Activated CD8-positive, alpha-beta memory T cell treated with anti-CD3 and anti-CD28 coated beads for 48 hours (primary cell): ENCODE measurements around the gene PUS7L.
A peak's percentile ranks its signal among the peaks of the same experiment; 100 is the strongest.

Source experiments
- DNase-seq, 3 experiments: peaks; one replicate each; pipeline ENCODE4 v3.0.0-alpha.2; 2020; ENCODE audit warnings: low read depth in 2 of 3, low spot score in 2 of 3

PUS7L gene, protein sequence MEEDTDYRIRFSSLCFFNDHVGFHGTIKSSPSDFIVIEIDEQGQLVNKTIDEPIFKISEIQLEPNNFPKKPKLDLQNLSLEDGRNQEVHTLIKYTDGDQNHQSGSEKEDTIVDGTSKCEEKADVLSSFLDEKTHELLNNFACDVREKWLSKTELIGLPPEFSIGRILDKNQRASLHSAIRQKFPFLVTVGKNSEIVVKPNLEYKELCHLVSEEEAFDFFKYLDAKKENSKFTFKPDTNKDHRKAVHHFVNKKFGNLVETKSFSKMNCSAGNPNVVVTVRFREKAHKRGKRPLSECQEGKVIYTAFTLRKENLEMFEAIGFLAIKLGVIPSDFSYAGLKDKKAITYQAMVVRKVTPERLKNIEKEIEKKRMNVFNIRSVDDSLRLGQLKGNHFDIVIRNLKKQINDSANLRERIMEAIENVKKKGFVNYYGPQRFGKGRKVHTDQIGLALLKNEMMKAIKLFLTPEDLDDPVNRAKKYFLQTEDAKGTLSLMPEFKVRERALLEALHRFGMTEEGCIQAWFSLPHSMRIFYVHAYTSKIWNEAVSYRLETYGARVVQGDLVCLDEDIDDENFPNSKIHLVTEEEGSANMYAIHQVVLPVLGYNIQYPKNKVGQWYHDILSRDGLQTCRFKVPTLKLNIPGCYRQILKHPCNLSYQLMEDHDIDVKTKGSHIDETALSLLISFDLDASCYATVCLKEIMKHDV

DNA sequence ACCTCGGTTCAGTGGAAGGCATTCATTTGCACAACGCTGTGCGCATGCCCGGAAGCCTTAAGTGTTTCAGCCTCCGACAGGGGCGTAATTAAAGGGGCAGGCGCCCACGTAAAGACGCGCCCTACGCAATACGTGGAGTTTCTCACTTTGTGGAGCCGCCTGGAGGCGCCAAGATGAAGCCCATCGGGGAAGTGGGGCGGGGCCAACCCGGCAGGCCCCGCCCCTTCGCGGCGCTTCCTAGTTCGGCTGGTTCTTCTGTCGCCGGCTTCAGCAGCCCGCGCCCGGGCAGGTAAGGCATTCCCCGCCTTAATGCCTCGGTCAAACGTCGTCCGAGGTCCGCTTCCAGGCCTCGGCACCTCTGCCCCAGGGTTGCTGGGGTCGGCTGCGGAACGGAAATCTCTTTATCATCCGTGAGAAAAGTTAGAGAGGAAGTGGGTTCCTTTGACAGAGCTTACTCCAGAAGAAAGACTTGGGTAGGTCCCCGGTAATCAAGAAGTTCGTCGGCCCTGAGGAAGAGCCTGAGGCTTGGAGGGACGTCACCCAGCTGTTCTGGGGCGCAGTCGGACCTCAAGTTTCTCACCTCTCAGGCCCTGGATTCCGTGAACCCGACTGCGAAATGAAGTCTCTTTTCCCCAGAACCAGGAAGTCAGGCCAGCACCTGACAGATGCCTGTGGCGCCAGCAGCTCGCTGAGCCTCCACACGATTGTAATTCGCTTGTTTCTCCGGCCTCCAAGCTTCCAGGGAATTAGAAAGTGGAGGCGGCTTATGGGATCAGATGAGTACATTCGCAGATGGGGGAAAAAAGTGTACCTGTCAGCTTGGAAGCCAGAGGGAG is at the start of gene PUS7L, which contains the start of gene IRAK4:
PUS7L (minus strand) TSS at position 63 of the 836 bp plus-strand sequence. CDS start 3,545 bp downstream, outside the sequence.
IRAK4 (plus strand) TSS at position 224 of the 836 bp plus-strand sequence. CDS start 9,161 bp downstream, outside the sequence.
- DNase-seq: peak; percentile 69 to 85 (median 84)

DNA sequence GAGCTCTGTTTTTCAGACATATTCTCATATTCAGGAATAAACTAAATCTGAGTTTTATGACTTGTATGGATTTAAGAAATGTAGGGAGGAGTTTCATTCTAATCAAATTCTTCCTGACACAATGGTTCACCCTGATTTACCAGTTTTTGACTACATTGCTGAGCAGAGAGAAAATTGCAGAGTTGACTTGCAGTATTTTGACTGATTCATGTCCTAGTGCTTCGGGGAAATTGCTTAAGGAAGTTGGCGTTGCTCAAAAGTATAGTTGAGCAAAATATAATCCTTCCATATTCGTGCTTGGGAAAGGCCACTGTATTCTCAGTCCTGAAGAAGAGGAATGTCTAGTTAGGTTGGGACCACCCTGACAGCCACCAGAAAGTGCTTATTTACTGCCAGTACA is 48.8 kb upstream of the PUS7L start:
- no peak for DNase-seq

DNA sequence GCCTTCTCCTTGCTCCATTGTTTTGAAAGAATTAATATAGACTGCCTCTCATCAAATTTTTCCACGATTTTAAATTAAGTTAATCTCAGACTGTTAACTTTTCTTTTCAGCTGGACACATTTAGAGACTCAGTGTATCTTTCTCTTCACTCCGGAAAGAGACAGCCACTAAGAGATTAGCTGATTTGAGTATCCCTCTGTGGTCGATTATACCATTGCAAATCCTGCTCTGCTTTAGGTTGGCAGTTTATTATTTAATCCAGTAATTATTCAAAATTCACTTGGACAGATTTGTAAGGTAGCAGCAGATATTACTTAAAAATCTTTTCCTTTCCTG is 48.1 kb upstream of the PUS7L start:
- no peak for DNase-seq

DNA sequence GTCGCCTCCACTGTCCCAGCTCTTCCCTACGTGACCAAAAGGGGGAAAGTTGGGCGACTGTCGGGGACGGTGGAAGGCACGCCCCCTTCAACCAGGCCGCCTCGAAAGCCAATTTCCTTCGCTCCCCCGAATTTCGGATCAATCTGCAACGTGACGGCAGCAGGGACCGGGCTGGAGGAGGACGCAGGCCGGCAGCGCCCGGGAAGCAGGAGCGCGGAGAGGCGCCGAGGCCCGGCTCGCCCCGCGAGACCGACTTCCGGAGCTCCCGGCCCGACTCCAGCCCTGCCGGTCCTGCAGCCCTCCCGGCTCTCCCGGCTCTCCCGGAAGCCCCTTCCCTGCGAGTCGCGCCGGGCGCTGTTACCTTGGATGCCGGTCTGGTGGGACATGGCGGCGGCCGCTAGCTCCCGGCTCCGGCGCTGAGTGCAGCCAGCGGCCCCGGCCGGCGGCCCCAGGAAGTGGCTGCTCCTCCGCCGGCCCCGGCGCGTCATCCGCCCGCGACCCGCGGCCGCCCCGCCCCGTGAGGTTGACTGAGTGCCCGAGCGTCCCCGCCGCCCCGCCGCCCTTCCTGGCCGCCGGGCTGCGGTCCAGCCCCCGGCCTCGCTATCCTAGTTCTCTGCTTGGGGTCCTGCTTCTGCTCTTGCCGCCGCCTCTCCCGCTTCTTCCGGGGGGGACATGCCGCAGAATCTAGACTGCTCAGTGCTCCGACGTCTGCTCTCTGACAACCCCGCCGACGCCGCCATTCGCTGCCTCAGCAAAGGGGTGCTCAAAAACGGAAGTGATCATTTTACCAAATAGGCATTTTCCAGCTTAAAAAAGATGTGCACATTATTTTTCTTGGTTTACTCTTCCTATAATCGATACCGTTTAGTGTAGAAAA is 47.5 kb upstream of the PUS7L start, which contains the start of gene TWF1:
TWF1 (minus strand) TSS at position 458 of the 877 bp plus-strand sequence; CDS start at position 386, 72 bp downstream.
- DNase-seq: peak; percentile 71 to 87 (median 83)

DNA sequence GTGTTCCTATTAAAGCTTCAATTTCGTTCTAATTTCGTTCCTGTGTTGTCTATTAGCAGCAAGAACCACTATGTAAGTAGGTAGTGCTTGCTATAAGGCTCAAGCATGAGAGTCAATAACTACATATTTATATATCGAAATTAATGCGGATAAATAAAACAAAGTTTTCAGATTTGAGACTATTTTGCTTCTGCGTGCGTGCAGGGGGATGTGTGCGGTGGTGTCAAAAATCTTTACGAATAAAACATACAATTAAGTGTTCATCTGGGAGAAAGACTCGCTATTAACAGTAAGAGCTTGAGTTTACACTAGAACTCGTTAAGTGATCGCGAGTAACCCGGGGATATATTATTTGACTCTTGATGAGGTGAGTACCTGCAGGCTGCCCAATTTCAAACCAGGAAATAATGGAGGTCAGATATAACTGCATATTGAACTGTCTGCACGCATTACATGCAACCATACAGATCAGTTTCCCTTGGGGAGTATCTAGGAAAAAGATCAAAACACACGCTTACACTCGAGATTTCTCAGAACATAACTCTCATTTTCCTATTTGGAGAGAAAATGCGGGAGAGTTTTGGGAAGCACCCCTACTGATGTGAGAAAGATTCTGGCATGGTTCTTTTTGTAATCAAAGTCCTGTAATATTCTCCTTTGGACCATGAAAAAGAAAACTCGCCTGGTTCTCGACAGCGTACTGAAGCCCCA is 46.7 kb upstream of the PUS7L start:
- no peak for DNase-seq

DNA sequence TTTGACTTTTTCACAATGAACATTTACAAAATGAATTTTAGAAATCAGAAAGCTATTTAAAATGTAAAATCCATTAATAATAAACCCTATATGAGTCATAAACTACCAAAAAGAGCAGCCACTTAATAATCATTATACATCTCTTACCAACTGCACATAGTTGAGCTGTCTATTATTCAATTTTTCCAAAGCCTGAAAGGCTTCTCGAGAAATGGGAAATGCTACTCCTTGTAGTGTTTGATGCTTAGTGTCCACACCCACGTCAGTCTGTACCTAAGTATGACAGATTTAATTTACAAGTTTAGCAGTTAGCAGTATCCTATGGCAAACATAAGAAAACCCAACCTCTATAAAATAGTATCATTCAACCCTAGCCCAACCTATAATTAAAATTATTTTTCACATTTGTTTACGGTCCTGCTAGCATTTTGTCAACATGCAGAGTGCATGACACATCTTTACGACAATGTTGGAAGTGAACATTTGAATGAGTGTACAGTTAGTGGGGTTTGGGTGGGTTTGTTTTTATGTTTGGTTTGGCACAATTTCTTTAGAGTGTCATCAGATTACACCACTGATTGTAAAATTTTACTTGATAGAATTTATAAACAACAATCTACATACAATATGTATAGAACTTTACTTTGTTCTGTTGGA is 39.1 kb upstream of the PUS7L start:
- no peak for DNase-seq

DNA sequence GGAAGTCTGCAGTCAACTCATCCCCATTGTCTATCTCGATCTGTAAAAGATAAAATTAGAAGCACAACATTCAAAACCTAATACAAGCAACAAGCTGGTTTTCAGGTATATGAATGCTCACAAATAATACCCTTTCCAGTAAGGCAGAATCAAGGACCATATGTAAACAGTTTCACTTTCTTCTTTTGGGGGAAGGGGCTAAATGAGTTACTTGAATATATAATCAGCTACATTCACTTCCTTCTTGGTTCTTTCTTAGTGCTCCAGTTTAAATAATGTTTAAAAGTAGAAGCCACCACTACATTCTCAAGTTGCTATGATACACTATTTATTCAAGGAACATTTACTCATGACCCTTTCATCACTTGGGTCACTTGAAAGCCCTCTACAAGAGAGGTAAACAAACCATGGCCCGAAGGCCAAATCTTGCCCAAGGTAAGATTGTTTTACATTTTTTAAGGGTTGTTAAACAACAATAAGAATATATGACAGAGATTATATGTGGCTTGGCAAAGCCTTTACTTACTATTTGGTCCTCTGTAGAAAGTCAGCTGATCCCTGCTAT is 37.2 kb upstream of the PUS7L start:
- no peak for DNase-seq

DNA sequence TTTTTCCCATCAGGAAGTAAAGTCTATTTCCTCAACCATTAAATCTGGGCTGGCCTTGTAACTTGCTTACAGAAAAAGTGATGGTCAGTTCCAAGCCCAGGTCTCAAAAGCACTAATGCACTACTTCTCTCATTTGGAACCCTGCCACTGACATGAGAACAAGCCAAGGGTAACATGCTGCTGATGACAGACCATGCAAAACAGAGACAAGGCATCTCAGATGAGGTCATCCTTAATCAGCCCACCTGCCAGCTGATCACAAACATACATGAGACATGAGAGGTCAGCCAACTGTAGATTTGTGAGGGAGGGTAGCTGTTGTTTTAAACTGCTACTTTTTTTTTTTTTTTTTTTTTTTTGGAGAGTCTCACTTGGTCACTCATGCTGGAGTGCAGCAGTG is 31.4 kb upstream of the PUS7L start:
- DNase-seq: no peak

DNA sequence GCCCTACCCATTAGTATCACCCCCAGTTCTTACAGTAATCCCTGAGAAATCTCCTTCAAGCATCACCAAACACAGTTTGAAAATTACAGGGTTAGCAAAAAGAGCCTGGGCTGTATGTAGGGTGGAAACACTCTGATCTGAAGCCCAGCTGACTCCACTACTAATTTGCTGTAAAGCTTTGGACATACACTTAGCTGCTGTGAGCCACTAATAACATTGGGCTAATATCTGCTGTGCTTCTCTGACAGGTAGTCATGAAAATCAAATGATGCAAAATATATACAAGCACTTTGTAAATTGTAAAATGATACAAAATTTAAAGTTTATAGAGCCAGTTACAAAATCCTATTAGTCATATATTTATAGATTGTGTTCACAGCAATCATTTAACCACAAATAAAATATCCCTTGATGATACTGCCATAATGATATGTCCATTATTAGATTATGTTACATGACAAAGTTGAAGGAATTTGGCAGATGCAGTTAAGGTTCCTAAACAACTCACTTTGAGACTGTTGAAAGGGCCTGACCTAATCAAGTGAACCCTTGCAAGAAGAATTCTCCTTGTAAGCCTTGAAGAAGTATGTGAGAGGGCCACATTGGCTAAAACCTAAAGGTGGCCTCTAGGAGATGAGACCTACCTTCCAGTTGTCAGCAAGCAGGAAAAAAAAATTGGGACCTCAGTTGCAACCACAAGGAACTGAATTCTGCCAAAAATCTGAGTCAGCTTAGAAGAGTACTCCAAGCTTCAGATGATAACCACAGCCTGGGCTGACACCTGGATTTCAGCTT is 28.5 kb upstream of the PUS7L start:
- no peak for DNase-seq

DNA sequence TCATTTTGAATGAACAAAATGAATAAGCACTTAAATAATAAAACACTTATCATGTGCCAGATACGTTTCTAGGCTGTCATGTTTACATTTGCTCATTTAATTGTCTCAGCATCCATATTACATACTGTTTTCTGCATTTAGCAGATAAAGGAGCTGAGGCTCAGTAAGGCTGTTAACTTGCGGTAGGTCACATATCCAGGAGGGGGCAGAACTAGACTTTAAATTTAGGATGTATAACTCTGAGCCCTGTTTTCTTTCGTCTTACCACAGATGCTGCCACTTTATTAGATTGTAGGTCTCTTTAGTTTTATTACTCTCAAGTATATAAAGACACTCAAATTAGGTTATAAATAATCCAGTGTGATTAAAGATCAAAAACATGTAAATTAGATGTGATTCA is 17.9 kb upstream of the PUS7L start:
- no peak for DNase-seq

DNA sequence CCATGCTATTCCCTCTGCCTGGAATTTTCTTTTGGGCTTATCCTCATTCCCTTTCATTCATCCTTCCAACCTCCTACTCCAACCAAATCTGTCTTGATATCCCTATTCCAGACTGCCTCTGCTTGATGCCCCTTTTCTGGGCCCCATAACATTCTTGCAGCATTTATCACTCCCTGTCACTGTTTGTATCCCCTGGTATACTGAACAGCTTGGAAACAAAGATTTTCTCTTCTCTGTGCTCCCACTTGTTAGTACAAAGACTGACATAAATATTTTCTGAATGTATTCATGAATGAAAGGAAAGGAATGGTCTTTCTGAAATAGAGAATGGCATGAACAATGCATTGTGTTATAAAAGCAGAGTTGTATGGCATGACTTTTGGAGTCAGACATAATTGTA is 7.7 kb upstream of the PUS7L start:
- DNase-seq: no peak

DNA sequence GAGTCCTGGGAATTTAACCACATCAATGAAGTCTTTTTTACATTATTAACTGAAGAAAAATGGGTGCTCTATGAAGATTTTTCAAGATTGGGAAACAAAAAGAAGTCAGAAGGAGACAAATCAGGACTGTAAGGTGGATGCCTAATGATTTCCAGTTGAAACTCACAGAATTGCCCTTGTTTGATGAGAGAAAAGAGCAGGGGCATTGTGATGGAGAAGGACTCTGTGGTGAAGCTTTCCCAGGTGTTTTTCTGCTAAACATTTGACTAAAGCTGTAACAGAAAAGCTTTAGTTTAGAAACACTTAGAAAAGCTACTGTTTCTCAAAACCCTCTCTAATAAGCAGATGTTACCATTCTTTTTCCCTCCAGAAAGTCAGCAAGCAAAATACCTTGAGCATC is 5.9 kb upstream of the PUS7L start:
- DNase-seq: no peak

DNA sequence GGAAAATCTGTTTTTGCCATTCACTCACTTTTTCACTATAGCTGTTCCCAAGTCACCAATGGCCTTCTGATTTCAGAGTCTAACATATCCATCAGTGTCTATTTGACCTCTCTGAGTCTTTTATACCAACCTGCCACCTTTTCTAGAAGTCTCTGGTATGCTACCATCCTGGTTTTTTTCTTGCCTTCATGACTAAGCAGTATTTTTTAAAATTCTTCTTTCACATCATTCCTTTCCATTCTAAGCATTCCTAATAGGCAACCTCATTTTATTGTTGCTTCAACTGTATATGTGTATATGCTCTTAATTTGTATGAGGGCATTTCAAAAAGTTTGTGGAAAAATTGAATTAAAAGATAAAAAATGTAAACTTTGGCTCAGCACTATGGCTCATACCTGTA is 5.2 kb upstream of the PUS7L start:
- DNase-seq: no peak

DNA sequence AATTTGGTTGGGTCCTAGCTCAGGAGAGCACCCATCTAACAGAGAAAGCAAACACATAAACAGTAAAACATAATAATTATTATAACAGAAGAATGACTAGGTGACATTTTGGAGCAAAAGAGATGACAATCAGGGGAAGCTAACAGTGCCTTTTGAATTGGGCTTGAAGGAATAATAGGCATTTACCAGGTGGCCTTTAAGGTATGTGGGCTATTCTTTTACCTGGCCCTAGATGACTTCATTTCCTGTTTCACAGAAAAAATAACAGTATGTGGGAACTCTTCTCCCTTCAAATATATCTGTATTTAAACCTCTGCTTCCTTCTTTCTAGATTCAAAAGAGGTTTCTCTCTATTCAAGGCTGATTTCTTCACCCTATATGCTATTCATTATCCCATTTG is 4.0 kb upstream of the PUS7L start:
- DNase-seq: no peak

DNA sequence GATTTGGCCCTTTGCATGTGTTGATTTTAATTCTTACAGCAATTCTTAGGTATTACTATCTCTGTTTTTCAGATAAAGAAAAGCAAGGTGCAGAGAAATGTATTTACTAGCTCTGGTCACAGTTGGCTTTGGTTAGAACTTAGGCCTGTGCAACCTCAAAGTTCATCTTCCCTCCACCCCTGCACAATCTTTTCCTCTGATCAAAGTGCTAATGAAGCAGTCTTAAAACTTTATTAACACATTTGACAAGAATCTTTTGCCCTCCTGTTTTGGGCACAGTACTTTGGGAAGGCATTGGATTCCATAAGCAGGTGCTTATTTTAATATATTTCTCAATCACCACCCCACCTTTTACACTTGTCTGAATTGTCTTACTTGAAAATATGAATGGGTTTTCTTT is 2.9 kb upstream of the PUS7L start:
- no peak for DNase-seq

DNA sequence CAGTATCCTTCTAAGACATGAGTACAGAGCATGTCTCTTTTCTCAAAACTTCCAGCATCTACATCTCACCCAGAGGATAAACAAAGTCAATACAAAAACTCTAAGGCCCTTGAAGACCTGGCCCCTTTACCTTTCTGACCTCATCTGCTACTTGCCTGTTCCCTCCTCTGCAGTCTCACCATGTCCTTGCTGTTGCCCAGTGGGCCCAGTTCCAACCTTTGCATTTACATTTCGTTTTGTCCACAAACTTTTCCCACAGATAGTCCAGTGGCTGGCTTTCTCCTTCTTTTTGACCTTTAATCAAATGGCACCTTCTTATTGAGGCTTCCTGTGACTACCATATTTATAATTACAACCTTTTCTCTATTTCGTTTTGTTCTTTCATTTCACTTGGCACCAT is 1.8 kb upstream of the PUS7L start:
- no peak for DNase-seq

DNA sequence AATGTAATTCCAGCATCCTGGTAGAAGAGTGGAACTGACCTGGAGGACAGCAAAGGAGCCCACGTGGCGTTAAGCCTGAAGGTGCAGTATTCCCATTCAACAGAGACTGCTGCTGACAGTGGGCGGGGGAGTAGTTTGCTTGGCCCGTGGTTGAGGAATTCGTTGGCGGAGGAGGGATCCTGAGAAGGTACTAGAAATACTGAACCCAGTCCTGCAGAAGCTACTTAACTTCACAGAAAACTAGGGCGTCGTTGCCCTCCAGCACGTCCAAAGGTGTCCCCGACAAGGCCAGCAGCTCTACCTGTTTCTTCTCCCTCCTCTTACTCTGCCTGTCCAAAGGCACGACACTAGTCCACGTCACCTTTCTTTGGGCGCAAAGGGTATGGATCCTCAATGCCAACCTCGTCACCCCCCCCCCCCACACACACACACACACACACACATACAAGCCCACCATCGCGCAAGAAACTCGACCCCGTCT is 303 bp downstream of the PUS7L start:
- peak in 2 of 3 experiments; percentile 1 to 2 for DNase-seq

DNA sequence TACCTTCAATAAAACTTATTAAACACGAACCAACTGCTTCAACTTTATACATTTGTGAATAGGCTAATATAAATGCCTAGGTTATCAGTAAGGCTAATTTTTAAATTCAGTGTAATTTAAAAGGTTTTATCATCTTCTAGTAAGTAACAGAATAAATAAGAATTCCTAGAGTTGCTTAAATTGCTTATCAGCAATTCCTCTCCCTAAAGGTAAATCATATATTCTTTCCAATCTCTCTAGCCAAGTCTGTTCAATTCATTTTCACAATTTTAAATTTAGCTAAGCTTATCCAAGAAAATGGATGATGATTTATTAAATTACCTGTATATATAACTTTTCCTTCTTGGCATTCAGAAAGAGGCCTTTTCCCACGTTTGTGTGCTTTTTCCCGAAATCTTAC is 4.6 kb downstream of the PUS7L start:
- no peak for DNase-seq
